CD4-positive, alpha-beta T cell treated with Interleukin-12 subunit alpha and Interleukin-12 subunit beta, for 1 hour (primary cell): ENCODE results near the gene ODC1.
"Not testable (repeated sequence)": the region's sequence is repeated elsewhere in the genome, so short reads cannot be mapped to it uniquely, and the experiment has no call there.

Experiments used
- DNase-seq: peaks from one replicate; pipeline ENCODE4 v3.0.0-alpha.2; 2020

ODC1 gene

DNA sequence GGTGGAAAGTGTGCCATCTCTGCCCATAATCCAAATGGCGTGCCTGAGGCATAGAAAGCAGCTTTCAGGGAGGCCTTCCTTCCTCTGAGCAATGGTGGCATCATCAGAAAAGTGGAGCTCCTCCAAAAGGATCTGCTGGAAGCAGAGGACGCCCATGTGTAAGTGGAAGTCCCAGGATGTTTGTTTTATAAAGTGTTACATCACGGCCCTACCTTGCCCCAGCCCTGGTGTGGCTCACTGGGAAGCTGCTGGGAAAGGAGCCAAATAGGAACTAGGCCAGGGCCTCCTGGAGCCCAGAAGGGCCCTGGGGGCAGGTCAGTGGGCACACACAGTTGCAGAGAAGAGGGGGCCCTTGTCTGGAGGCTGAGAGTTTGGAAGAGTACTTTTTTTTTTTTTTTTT is 4.2 kb upstream of the ODC1 start:
- DNase-seq, result no peak

DNA sequence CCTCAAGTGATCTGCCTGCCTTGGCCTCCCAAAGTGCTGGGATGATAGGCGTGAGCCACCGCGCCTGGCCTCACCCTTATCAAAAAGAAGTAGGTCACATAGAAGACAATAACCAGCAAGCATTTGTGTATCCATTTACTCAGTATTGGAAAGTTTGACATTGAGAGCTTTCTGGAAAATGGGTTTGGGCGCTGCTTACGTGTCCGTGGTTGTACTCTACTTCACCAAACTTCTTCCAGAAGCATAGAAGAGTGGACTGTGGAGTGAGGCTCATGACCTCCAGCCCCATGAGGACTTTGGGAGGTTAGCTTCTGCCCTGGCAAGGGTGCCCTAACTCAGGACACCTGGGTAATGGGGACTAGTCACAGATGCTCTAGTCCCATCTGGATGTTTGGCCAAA is 3.7 kb upstream of the ODC1 start:
- no peak for DNase-seq

DNA sequence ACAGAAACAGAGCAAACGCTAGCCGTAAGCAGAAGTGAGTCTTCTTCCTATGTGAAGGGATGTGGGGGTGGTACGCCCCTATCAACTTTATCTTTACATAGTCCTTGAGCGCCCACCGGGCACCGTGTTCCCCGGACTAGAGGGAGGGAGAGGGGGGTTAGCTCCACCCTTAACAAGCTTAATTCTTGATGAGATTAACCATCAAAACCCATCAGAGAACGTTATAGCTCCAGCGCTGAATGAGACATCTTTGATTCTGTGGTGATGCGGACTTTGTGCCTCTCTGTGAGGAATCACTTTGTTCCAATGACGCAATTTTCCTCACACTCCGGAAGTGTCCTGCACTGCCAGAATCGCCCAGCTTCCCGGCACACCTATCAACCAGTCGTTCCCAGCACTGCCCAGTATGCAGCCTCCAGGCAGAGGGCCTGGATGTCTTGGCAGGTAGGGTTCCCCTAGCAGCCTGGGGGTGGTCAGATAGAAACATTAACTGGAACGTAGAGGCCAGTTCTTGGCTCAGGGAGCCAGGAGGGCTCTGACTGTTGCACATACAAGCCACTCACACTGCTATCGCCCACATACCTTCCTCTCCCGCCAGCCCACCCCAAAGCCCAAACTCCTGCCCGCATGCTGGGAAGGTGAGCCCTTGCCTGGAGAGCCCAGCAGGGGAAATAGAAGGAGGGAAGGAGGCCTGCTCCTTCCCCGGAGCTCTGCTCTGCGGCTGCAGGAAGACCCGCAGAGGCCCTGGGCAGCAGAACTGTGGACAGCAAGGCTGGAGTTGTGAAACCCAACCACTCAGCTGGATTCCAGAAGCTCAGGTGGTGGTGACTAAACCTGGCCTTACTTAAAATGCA is 1.9 kb upstream of the ODC1 start:
- no peak for DNase-seq

DNA sequence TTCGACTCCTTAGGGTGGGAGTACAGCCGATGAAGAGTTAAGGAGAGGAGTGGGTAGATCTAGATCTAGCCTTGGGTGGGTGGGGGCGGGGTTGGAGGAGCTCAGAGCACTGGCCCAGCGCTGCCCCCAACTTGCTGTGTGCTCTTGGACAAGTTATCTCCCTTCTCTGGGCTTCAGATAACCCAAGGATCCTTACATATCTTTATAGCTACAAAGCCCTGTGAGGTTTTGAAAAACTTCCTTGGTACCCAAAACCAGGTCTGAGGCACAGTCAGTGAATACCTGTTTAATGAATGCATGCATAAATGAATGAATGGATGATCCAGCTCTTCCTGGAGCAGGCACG is 1.3 kb upstream of the ODC1 start:
- no peak for DNase-seq

DNA sequence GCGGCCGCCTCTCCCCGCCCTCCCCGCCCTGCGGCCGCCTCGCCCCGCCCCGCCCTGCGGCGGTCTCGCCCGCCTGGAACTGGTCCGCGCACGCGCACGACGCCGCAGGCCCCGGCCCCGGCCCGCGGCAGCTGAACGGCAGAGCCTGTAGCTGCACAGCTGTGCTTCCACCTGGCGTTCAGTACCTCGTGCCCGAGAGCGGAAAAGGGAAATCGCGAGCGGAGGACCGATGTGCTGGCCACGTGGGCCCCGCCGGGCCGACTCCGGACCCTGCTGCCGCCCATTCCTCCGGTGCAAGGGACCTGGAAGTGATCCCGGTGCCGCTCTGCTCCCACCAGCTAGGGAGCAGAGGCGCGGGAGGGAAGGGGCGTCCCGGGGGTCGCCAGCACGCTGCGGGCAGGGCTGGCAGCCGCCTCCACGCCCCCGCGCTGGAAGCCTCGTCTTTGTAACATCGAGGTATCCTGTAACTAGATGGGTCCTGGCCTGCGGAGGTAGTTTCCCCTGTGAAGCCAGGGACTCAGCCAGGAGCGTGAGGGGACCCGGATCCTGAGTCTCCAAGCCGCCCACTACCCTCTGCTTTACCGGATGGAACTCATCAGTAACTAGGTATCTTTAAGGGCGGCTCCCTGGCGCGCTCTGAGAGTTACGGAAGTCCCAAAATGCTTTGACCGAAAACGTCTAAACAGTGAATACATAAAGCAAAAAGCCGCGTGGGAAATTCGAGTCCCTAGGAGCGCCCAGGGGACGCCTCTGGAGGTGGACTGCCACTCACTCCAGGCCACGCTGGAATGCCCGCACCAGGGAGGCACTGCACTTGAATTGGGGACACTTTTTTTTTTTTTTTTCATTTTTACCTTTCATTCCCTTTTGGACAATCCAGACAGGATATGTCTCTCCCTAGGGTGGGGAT is 704 bp upstream of the ODC1 start:
- DNase-seq, result peak; percentile 95

DNA sequence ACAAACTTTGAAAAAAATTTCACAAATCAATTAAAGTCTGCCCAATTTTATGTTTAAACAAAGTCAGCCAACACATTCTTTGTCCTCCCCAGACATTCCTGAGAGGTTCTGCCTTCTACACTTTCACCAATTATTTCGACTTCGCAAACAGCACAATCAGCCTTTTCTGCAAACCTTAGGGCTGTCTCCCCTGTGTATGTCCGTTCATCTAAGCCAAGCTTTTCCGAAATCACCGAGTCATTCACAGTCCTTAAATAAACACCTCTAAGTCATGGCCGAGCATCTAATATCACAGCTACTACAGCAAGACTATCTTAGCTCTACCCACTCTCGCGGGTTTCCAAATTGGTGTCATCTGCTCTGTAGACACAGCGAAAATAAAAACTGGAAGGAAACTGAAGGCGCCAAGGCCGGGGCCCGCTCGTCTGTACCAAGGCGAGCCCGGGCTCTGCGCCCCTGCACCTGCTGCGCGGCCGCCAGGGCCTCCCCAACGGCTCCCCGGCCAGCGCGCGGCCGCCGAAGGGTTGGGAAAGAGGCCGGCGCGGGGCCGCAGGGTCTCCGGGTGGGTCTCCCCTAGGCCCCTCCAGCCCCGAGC is 730 bp downstream of the ODC1 start:
- DNase-seq, result no peak

DNA sequence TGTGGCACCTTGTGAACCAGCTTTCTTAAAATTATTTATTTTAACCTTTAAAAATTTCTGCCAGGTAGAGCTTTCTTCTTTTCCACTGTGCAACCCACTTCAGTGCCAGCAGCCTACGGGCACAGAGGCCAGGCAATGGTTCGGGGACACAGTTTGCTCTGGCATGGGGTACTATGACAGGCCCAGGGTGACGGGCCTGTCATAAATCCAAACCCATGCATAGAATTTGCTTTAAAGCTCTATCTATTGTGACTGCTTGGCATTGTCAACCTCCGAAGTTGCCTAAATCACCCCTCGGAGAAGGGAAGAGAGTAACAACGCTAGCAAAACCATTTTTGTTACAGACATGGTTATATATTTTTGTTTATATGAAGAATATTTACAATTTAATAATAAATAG is 1.5 kb downstream of the ODC1 start:
- DNase-seq, result no peak

DNA sequence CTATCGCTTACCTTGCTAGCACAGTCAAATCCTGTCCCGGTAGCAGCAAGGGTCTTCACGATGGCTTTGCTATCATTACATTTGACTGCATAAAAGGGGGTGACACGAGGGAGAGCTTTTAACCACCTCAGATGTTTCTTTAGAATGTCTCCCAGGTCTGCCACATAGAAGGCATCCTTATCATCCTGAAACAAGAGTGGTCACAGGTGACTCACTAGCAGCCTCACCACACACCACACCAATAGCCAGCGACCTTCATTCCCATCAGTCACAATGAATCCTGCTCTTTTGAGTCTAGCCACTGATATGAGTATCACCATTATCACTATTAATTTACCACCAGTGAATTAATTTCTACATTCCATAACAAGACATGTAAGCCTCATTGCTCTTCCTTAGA is 3.7 kb downstream of the ODC1 start:
- DNase-seq, result no peak

DNA sequence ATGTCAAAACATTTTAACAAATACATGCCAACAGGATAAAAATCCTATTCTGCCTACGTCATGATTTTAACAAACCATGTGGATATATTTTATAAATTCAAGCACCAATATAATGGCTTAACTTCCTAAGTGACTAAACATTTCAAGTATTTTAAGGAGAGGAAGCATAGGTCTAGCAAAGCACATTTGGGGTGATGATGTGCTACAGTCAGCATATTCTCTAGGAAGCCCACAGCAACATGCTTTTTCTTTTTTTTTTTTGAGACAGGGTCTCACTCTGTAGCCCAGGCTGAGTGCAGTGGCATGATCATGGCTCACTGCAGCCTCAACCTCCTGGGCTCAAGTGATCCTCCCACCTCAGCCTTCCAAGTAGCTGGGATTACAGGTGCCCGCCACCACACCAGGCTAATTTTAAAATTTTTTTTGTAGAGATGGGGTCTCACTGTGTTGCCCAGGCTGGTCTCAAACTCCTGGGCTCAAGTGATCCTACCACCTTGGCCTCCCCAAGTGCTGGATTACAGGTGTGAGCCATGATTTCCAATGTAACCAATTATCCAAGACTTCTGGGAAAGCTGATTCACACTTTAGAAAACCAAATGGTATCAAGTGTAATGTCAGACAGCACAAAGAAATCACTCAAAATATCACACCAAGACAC is 5.5 kb downstream of the ODC1 start:
- DNase-seq, result not testable (repeated sequence)

DNA sequence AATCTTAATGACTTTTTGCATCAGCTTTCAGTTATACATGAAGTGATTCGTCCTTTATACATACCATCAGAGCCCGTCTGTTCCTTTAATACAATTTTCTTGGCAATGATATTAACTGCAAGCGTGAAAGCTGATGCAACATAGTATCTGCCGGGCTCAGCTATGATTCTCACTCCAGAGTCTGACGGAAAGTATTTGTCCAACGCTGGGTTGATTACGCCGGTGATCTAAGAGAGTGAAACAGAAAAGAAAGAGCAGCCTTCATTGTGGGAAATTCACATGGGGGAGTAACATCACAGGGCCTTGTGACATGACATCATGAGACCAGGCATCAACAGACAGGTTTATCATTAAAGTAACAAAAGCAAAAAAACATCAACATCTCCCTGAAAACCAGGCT is 6.2 kb downstream of the ODC1 start:
- DNase-seq, result no peak

DNA sequence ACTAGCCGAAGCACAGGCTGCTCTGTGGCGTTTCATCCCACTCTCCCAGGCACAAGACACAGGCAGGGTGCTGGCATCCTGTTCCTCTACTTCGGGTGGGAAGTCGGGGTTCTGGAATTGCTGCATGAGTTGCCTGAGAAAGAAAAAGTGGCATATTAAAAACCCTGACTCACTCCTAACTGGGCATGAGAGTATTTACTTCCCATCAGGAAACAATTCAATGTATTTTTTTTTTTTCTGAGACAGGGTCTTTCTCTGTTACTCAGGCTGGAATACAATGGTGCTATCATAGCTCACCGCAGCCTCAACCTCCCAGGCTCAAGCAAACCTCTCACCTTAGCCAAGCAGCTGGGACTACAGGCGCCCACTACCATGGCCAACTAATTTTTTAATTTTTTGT is 7.4 kb downstream of the ODC1 start:
- DNase-seq, result no peak

DNA sequence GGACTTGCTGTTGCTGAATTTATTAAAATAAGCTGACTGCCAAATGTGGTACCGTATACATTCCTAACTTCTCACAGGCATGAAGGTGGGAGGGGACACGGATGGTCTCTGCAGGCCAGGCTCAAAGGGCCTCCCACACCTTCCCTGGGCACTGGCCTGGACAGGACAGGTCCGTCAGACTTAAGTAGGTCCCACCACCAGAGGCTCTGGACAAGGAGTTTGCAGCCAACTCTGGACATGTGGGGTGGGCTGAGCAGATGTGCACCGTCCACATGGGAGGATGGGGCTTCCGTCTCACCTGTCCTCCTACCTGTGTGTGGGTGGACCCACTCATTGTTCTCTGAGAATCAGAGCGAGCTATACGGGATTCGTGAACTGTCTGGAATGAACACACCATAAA is 8.2 kb downstream of the ODC1 start:
- no peak for DNase-seq

DNA sequence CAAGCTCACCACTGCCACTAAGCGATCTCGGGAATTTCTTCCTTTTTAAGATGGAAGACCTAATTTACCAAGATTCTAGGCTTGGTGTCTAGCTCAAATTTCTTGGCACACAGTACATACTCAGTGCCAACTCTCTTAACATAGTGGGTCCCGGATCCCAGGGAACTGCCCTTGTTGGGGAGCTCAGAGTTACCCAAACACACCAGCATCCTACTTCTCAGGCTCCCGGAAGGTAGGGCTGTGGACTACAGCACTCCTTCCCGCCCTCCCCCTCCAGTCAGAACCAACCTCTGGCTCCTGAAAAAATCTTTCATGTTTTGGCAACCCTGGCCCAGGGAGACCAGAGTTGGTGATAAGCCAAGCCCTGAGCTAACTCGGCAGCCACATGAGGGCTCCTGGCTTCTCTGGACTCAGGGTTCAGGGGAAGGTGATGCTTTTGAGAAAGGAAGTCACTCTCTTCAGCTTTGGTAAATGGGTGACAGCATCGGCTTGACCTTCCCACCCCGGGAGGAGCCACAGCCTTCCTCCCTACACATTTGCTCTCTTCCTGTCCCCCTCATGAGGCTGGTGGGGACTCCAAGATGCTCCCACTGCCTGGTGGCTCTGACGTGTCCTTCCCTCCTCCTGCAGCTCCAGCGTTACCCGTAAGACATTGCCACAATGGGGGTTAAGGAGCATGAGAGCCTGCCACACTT is 8.8 kb downstream of the ODC1 start:
- no peak for DNase-seq

DNA sequence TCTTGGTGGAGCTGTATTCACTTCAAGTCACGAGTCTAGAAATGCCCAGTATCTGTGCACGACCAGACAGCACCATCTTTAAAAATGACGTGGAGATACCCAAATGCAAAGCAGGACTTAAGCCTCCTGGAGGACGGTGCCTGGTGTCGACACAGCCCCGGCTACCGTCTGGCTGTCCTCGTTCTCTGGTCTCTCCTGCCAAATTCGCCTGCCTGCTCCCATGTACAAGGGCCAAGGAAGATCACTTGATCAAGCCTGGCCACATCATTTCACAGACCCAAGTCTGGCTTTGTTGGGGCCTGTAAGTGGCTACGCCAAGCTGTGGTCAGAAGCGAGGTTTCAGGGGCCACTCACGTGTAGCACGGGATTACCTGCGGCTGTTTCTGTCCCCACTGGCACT is 9.4 kb downstream of the ODC1 start:
- no peak for DNase-seq

DNA sequence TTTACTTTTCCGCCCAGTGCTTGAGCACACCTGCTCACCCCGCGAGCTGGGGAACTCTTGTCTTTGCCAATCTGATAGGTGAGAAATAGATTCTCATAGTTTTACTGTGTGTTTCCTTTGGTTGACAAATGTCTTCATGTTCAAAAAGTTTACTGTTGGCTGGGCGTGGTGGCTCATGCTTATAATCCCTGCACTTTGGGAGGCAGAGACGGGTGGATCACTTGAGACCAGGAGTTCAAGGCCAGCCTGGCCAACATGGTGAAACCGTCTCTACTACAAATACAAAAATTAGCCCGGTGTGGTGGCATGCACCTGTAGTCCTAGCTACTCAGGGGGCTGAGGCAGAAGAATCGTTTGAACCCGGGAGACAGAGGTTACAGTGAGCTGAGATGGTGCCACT is 10.3 kb downstream of the ODC1 start:
- no peak for DNase-seq

DNA sequence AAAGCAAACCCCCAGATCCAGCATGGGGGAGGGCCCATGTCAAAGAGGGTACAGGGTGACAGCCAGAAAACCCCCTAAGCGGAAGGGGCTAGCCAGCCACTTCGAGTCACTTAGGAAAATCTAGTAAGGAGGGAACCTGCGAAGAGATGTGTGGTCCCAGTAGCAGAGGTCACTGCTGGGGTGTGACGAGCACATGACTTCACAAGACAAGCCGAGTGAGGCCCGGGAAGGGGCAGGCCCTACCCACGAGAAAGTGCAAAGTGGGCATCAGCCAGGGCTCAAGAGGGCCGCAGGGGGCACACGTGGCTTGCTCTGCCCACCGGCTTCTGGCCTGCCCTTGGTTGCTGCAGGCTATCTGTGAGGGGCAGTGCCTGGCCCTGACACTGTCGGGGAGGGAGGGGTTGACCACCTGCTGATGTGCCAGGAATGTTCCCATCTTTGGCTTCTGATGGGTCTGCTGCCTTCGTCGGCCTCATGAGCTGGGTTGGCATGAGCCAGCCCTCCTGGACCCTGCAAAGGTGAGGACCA is 11.5 kb downstream of the ODC1 start:
- DNase-seq, result no peak

DNA sequence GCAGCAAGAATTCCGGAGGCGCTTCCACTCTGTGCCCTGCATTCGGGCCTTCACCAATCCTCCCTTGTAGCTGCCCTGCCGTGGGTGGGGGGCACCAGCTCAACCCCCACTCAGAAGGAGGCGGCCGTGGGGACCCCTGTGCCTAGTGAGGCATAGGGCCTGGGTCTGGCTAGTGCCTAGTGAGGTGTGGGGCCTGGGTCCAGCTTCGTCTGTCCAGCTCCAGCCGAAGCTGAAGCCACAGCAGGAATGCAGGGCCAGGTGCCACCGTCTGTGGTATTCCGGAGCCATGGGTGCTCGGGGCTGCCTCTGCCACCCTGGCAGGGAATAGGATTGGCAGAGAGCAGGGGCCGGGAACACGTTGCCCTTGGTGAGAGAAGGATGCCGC is 12.3 kb downstream of the ODC1 start:
- DNase-seq, result no peak

DNA sequence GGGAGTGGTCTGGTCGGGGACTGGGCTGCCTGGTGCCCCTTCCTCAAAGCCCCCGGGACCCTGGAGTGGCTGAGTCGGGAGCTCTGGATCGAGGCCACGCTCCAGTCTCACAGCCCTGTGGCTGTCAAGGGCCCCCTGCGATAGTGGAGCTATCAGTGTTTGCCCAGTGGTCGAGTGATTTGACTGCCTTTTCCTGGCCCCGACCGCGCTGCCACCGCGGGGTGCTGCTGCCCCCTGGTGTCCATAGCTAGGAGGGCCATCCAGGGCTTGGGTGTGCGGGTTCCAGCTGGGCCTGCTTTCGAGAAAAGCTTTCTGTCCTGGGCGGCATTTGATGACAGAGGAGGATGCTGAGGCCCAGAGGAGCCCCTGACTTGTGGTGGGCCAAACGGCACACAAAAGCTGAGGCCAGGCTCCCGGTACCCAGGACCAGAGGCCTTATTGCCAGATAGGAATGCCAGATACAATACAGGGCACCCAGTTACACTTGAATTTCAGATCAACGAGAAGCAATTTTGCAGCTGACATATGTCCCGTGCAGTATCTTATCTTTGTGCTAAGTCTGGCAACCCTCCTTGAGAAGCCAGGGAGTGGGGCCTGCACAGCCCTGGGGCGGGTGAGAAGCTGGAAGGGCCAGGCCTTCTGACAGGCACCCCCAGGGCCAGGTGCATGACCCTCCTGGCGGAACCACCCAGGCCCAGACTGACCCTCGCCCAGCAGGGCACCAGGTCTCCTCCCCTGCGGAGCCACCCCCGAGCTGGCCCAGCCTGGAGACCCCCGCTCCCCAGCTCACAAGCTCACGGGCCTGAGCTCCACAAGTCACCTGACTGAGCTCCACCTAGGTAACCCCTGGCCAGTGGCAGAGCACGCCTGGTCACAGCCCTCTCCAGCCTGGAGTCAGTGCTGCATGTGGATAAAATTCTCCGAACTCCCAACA is 13.0 kb downstream of the ODC1 start:
- DNase-seq, result peak; percentile 80

DNA sequence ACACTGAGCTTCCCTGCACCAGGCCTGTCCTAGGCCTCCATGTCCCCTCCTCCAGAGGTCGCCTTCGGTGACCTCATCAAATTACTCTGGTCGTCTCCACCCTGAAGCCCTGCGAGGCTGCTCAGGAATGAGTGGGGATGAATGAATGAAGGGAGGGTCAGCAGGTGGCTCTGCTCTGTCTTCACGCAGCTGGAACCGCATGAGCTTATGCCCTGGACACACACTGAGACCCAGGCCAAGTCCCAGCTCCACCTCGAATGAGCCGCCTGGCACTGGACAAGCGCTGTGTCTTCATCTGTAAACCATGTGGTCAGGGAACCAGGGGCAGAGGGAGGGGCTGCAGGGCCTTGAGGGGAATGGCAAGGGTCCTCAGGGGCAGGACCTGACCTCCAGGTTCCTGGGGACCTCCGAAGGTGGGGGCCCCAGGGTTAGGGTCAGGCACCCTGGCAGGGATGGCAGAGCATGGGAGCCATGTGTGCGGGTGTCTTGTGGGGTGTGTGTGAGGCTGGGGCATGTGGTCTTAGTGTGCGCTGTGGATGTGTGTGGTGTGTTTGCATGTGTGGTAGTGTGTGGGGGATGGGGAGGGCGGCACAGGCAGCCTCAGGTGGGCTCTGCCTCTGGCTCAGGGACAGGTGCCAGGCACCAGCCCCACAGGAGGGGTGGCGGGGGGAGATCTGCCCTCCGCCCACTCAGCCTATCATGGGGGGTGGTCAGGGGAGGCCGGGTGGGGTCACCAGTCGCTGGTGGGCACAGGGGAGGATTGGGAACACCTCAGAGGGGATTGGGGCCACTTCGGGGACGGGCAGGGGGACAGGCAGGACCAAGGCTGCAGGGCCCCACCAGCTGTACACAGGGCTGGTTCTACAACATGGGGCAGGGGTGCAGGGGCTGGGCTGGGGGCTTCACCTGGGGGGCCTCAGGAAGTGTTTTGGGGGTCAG is 13.9 kb downstream of the ODC1 start:
- DNase-seq, result no peak
